Peyer's patch (tissue), 4 donors: ENCODE data around the gene CD4.

Experiments
- CTCF ChIP-seq, 6 experiments: fragments of 450-650 bp in 4 of 6; fragments of 200-600 bp in 2 of 6; sonication (generic) in 1 of 6; IDR thresholded peaks; one replicate each; pipeline ENCODE4 v1.5.1; 2017 to 2019; ENCODE audit warnings: antibody characterized with exemption in 6 of 6, mild to moderate bottlenecking in 3 of 6, moderate library complexity in 1 of 6
- POLR2A ChIP-seq, 2 donors: fragments of 450-650 bp; IDR thresholded peaks; one replicate each; pipeline ENCODE4 v1.5.1; 2017; ENCODE audit warnings: antibody characterized with exemption in 2 of 2, mild to moderate bottlenecking in 2 of 2, moderate library complexity in 2 of 2

DNA sequence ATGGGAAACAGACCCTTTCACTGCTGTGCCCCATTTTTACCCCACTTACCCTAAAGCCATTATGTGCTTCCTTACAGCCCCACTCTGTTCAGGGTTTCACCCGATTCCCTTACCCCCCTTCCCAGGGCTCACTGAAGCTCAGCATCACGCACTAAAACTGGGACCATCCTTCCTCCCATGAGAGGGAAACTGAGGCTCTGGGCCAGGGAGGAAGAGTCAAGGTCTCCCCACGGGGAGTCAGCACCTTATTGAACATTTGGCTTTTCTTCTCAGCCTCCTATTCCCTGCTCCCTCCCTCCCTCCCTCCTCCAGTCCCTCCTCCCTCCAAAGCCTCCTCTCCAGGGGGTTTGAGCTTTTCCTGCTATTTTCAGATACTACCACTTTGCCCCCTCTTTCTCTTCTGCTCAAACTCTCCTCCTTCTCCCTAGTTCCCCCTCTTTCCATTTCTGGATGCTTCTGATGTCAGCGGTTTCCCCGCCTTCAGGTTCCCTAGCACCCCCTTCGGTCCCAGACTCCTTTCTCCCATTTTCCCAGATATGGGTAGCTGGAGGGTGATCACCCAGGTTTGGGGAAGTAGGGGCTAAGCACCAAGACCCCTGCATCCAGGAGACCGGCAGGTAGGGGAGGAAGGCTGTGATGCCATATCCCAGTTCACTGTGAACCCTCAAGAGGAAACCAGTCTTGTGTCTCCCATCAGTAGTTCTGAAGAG lies 33.3 kb downstream of the CD4 start:
- no peak for TF ChIP-seq CTCF (IDR thresholded peaks at IDR 0.05)
- TF ChIP-seq POLR2A (IDR thresholded peaks at IDR 0.05): no peak
